HG02763 (cell line): ENCODE data around the gene HRAS.

Experiments
- ATAC-seq: cut with Tn5 transposase; IDR thresholded peaks from one replicate; pipeline ENCODE4 v1.9.1; 2021; ENCODE audit warnings: mild to moderate bottlenecking, moderate library complexity; ENCODE audit not compliant: unreplicated experiment

Gene HRAS

DNA sequence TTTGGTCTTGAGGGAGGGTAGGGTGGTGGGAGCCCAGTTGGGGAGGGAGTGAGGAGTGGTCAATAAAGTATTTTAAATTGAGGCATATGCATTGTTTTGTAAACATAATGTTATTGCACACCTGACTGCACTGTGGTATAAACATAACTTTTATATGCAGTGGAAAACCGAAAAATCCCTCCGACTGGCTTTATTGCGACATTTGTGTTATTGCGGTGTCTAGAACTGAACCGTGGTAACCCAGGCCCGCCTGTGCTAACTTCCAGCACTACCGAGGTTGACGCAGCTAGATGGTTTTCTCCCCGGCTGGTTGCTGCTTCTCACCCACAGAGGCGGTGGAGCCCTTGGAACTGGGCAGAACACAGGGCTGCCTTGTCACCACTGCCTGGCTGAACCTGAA is 20.8 kb downstream of the HRAS start:
- ATAC-seq: no peak

DNA sequence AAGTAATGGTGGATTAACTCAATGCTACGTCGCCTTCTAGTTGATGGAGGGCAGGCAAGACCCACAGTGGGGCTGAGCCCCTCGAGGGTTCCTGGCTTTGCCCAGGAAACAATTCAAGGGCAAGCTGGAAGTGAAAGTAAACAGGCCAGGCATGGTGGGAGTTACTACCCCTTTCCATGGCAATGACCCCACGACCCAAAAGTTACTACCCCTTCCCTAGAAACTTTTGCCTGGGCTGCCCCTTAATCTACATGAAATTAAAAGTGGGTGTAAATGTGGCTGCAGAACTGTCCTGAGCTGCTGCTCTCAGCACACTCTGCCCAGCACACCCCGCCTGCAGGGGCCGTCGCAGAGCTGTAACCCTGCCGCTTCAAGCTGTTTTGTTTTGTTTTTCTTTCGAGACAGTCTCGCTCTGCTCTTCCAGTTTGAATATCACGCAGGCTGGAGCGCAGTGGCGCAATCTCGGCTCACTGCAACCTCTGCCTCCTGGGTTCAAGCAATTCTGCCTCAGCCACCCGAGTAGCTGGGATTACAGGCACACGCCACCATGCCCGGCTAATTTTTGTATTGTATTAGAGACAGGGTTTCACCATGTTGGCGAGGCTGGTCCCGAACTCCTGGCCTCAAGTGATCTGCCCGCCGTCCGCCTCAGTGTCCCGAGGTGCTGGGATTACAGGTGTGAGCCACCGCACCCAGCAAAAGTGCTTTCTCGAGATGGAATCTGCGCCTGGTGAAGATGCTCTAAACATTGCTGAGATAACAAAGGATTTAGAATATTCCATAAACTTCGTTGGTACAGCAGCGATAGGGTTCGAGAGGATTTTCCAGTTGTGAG is 22.4 kb downstream of the HRAS start:
- no peak for ATAC-seq

DNA sequence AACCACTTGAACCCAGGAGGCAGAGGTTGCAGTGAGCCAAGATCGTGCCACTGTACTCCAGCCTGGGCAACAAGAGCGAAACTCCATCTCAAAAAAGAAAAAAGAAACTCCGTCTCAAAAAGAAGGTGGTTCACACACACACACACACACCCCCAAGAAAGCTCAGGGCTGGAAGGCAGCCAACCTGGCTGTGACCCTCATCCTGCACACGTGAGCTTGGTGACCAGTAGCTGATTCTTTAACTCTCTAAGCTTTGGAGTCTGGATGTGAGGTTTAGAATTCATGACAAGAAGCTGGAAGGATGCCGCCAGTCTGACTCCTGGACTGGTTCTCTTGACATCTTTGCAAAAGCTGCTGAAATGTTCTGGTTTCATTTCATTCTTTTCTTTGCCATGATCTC is 26.4 kb downstream of the HRAS start:
- ATAC-seq: no peak

DNA sequence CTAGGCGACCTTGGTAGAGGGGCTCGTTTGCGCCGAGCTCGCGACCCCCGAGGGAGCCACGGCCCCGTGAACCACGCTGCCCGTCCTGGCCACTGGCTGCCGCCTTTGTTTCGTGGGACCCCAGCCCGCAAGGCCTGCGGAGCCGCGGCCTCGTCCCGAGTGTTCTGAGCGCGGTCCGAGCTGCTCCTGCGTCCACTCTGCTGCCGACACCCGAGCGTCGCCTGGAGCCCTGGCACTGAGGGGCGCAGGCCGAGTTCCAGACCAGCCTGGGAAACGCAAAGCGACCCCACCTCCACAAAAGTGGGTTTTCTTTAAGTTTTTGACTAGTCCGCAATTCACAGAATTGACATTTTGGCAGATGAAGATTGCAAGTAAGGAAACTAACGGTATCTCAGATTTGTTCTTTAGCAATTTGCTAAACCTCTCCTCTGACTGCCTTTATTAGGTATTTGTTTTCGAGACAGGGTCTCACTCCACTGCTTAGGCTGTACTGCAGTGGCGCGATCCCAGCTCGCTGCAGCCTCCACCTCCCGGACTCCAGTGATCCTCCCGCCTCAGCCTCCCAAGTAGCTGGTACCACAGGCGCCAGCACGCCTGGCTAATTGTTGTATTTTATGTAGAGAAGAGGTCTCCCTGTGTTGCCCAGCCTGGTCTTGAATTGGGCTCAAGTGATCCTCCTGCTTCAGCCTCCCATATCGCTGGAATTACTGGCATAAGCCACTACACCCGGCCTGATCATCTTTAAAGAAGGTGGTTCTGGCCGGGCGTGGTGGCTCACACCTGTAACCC is 27.5 kb downstream of the HRAS start:
- no peak for ATAC-seq

DNA sequence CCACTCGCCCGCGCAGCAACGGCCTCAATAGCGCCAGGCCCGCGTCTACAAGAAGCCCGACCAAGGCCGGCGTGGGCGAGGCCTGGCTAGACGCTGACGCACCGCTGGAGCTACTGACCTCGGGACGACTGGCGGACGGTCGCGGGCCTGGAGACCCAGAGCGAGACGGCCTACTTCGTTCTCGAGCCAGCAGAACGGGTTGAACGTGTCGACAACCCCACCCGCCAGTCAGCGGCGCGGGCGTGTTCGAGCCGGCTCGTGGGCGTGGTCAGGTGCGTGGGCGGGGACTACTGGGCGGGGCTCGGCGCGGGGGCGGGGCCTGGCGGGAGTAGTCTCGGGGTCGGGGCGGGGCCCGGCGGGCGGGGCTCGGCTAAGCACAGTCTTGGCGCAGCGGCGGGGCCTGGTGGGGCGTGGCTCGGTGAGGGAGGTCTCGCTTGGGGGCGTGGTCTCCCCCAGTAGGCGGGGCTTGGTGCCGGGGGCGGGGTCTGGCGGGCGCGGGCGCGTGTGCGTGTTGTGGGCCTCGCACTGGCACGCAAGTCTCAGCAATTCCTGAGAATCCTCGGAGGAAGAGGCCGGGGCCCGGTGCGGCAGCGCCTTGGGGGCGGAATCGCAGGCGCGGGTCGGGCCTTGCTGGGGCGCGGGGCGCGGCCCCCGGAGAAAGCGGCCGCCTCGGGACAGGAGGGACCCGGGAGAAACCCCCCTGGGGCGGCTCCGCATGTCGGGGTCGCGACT is 28.2 kb downstream of the HRAS start, which contains the start of gene RNH1:
Gene RNH1, minus strand, starts transcription at position 248 of the 732 bp plus-strand sequence. CDS start 5,080 bp downstream, outside the sequence.
- peak; percentile 58 for ATAC-seq

DNA sequence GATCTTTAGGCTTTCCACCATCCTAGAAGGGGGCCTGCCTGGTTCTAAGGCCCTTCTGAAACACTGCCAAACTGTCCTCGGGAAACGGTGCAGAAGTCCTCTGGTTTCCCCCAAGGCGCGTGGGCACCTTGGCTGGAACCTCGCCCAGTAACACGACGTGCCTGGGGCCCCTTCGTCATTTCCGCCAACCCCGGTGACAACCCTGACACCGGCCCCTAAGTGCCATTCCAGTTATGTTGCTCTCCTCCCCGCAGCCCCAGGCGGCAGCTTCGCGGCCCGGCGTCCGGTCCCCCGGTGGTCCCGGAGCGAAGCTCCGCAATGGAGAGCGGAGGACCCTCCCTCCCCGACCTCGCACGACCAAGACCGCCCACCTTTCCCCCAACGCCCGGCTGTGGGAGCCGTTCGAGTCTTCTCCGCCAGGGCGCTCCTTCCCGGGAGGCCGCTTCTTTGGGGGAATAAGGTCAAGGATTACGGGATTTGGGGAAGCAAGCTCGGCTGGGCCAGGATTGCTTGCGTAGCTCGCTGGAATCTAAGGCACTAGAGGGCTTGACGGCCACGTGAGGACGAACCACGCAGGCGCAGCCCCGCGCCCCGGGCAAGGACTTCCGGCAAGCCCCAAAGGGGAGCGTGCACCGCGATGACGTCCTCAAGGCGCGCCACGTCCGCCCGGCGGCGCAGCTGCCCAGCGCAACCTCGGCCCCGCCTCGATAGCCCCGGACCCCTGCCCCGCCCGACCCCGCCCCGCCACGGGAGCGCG is 29.0 kb downstream of the HRAS start:
- ATAC-seq: peak; percentile 73

DNA sequence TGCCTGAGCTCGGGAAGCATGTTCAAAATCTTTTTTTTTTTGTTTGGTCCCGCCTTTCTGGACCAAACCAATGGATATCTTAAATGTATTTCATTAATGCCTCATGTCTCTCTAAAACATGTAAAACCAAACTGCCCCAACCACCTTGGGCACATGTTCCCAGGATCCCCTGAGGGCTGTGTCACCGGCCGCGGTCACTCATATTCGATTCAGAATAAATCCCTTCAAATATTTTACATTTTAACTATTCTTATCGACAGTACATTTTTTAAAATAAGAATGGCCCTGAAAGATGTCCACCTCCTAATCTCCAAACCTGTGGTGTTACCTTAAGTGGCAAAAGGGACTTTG is 30.4 kb downstream of the HRAS start:
- ATAC-seq: no peak

DNA sequence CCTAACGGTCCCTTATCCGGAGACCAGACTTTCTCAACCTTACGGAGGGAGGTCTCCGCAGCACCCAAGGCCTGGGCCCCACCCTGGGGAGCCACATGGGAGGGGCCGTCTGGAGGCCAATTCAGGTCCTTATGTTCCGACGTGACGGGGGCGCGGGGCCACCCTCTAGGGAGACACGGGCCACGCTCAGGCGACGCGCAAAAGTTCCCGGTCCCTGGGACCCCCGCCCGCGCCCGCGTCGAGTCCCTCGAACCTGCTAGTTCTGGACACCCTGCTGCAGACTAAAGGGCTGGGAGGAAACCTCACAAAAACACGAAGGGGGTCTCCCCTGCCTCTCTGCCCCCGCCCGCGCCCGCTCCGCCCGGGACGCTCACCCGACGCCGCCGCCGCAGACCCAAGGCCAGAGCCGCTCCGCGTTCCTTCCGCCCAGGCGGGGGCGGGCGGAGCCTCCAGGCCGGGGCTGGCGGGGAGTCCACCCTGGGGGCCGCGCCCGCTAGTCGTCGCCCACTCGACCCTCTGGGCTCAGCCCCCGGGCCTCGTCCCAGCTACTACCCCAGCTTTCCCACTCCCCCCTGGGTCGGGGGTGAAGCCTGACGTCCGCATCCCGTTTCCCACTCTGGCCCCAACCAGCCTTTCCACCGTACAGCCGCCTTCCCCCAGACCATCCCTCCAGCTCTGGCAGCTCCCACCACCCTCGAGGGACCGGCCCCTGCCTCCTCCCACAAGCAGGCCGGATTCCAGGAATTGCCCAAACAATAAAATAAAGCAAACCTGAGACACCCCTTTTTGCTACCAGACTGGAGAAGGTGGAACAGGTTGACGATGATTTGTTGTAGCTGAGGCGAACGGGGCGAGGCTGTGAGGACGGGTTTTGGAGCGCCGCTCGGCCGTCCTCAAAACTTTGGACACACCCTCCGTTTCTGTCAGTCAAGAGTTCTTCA is 31.1 kb downstream of the HRAS start:
- no peak for ATAC-seq

DNA sequence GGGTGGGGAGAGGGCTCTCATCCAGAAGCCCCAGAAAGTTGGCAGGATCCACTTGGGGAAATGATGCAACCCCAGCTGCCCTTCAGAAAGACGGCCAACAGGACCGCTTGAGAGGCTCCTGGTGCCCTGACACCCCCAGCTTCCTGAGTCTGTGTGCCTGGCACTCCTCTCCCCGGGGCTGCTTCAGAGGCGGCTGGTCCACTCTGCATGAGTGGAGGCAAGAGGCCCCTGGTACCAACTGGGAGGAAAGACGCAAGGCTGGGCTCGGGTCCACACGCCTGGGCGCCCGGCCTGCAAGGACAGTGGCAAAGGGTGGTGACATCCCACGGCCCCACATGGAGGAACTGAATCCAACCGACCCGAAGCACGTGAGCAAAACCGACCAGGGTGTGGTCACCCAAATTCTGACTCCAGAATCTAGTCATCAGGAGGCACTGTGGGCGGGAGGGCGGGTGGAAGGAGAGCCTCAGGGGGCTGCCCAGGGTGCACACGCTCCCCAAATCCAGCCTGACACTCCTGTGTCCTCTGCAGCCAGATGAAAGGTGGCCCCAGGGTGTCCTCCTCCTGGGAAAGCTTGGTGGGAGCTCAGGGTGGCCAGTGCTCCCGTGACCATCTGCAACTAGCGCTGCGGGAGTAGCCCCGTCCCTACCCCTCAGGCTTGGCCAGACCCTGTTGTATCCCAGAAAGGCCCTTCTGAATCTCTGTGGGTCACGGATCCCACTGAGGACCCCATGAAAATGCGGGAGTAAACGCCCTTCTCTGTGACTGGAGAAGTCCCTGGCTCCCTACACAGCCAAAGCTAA is 32.0 kb downstream of the HRAS start:
- ATAC-seq: no peak

DNA sequence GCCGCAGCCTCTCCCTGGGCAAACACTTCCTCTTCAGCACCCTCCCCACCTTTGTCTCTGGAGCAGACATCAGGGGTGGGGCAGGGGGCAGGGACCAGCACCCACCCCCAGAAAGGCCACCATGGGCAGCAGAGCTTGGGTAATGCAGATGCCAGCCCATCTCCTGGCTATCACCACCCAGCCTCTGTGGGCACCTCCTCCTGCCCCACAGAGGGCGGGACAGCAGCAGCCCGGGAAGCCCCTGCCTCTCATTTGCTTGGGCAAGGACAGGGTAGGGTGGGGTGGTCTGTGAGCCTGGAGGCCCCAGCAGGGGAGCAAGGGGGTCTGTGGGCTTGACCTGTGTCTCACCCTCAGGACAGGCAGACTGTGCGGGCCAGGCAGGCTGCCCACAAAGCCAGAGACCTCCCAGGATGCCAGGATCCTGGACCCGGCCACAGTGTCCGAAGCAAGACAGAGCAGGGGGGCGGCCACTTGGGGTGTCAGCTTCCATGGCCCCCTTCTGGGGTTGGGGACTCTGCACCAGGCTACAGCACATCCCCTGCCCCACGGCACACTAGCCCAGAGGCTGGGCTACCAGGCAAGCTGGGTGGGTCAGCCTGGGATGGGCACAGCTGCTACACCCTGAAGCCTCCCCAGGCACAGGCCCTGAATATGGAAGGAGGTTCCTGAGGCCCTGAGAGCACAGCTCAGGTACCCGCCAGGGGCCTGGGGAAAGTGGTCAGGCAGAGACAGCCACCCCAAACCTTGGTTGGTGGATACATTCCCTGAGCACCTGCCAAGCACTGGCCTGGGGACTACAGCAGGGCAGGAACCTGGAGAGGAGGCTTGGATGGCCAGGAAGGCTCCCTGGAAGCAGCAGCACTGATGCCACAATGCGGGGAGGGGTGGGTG is 32.8 kb downstream of the HRAS start:
- no peak for ATAC-seq

DNA sequence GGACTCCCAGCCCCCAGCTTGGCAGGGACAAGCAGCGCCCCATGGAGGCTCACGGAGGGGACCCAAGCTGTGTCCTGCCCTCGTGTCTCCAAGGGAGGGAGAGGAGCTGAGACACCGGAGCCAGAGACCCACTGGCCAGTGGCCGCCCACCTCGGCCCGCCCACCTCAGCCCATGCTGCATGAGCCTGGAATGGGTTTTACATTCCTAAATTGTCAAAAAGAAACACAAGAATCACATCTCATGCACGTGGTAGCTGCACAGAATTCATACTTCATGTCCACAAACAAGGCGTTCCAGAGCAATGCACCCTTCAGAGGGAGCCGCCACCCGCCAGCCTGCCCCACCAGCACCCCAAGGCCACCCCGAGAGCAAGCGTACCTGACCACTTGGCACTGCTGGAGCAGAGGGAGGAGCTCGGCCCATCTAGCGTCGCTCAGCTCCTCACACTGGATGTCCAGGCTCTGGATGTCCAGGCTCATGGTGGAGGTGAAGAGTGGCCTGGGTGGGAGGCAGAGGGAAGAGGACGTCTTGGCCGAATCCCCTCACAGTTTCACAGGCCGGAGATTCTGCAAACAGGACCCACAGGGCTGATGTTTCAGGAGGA is 33.6 kb downstream of the HRAS start:
- no peak for ATAC-seq

DNA sequence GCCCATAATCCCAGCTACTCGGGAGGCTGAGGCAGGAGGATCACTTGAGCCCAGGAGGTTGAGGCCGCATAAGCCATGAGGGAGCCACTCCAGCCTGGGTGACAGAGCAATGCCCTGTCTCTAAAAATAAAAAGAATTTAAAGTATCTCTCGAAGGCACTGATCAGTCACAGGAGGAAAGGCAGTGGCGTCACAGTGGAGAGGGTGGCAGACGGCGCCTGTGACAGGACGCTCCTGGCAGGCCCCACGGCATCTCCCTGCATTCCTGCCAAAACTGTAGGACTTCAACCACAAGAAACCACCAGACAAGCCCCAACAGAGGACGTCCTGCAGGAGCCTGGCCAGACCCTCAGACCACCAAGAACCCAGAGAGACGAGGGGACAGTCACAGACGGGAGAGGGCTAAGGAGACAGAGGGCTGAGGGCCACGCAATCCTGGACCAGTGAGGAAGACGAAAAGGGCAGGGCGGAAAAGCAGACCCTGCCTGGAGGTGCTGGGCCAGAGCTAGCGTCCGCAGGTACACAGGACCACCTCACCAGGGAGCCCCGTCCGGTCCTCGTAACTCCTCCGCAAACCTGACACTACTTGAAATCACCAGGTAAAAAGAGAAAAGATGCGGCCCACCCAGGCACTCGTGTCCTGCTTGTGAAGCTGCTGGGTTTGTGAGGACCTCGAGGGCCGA is 34.2 kb downstream of the HRAS start:
- ATAC-seq: no peak

DNA sequence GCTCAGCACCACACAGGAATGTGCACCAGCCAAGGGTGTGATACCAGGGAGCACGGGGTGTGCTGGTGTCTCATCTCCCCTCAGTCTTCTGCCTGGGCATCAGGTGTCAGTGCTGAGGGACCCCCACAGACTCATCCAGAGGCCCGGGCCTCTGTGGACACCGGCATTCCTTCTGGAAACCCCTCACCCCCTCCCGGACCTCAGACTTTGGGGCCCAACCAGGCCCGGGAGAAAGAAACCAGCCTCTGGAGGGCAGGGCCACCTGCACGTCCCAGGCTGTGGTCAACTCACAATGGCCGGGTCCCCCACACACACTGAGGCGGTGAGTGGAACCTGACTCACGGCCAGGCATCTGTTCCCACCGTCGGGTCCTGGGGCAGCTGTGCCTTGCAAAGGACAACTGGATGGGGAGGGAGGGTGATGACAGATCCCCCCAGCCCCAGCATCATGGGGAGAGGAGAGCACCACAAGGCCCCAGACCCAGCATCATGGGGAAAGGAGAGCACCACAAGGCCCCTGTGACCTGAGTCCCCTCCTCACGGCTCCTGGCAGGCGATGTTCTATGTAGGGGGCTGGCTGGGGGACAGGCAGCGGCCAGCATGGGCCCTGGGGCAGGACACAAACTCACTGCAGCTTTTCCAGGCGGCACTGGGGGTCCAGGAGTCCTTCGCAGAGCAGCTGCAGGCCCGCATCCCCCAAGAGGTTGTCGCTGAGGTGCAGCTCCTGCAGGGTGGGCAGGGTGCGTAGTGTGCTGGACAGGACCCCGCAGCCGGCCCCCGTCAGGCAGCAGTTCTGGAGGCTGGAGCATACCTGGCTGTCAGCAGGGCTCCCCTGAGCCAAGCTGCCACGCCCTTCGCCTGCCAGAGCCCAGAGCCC is 35.9 kb downstream of the HRAS start:
- ATAC-seq: no peak

DNA sequence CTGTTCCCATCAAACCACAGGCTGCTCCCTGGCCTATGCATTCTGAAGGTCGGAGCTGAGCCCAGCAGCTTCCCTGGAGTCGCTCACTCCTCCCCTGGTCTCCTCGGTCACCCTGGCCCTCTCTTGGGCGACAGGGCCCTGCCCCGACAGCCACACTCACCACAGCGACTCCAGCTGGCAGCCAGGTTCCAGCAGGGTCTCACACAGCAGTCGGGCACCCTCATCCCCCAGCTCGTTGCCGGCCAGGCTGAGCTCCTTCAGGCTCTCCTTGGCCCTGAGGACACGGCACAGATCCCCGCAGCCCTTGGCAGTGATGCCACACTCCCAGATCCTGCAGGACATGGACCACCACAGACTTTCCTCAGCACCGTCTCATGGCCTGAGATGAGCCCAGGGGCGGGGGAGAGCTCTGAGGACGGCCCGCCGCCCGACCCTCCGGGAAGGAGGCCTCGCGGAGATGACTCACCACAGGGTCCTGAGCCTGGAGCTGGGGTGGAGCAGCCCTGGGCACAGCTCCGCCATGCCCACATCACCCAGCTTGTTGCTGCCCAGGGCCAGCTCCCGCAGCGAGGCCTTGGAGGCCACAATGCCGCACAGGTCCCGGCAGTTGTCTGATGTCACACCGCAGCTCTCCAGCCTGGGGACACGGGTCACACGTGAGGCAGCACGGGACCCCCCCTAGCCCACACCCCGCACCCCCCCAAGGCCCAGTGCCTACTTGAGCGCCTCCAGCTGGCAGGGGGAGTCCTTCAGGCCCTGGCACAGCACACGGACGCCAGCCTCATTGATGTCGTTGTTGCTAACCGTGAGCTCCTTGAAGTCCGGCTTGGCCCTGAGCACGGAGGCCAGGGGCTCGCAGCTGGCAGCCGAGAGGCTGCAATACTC is 36.8 kb downstream of the HRAS start:
- ATAC-seq: no peak
